ENCODE measurements around the gene CDKAL1. TPM values are rescaled to one million over a fixed set of nuclear protein-coding genes. Genes with fewer than 3 reads are reported as not detected.

CDKAL1 gene
- total RNA-seq, 3 donors from 2014 or later, result 13.0 to 27.2 (median 18.0) TPM

DNA sequence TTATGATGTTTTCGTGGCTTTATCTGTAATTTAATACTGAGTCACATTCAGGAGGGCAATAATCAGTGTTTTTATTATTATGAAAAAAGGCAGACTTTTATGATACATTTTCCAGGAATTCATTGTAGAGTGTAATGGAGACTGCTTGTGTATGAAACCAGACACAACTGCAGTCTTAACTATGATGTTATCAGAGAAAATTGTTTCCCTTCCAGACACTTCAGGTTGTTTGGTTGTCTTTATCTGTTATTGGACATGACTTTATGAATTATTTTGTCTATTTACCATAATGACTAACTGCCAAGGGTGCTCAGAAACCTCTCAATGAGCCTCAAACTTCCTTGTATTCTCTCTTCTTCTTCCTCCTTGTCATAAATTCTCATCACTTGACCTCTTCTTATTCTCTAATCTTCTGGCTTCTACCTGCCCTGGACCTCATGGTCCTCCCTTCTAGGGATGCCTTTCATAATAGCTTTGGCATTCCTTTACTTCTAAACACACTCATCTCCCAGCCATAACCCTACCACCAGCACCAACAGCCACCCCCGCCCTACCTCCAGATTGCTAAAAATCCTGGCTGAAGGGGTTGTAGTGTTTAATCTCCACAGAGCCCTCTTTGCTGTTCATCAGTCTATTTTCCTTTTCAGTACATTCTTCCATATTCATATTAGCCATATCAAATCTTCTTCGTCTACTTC is 492.5 kb downstream of the CDKAL1 start:
- no peak overlapping the region for H3K27ac ChIP-seq
- intact Hi-C loops (cut with DNase I; ENCODE audit: low total_unique reads), result no loop called here

DNA sequence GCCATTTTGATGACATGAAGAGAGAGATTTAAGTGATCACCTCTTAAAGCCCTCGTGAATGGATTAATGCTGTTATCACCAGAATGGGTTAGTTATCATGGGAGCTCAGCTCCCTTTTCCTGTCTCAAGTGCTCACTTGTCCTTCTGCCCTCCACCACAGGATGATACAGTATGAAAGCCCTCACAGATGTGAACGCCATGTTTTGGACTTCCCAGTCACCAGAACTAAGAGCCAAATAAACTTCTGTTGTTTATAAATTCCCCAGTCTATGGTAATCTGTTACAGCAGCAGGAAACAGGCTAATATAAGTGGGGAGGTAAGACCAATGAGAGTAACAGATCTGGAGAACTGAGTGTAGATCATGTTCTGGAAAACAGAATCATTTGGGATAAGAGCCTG is 493.2 kb downstream of the CDKAL1 start:
- Histone ChIP-seq H3K27me3 (no peaks in the 10 kb centered on the region), H3K9me3 (no peaks in the 10 kb centered on the region), H3K36me3 (no peaks in the 10 kb centered on the region), H3K27ac (no peak overlapping the region), H3K4me1 (no peaks in the 10 kb centered on the region), H3K4me3 (no peak overlapping the region)
- intact Hi-C loops (cut with DNase I; ENCODE audit: low total_unique reads), result no loop called here
- DNase-seq (ENCODE audit: low spot score in 2 of 2), result no peak
- TF ChIP-seq POLR2AphosphoS5 (IDR thresholded peaks at IDR 0.05), result no peak
- TF ChIP-seq, protein P1, sequence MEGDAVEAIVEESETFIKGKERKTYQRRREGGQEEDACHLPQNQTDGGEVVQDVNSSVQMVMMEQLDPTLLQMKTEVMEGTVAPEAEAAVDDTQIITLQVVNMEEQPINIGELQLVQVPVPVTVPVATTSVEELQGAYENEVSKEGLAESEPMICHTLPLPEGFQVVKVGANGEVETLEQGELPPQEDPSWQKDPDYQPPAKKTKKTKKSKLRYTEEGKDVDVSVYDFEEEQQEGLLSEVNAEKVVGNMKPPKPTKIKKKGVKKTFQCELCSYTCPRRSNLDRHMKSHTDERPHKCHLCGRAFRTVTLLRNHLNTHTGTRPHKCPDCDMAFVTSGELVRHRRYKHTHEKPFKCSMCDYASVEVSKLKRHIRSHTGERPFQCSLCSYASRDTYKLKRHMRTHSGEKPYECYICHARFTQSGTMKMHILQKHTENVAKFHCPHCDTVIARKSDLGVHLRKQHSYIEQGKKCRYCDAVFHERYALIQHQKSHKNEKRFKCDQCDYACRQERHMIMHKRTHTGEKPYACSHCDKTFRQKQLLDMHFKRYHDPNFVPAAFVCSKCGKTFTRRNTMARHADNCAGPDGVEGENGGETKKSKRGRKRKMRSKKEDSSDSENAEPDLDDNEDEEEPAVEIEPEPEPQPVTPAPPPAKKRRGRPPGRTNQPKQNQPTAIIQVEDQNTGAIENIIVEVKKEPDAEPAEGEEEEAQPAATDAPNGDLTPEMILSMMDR (IDR thresholded peaks at IDR 0.05), result no peak
- no peak for TF ChIP-seq POLR2A (IDR thresholded peaks at IDR 0.05)

More for the DNA sequence above, 492.5 kb downstream of the CDKAL1 start:
- no peak for DNase-seq (ENCODE audit: low spot score in 2 of 2)
- TF ChIP-seq POLR2AphosphoS5 (IDR thresholded peaks at IDR 0.05) (no peak), POLR2A (IDR thresholded peaks at IDR 0.05) (no peak)
- TF ChIP-seq, protein P1 (IDR thresholded peaks at IDR 0.05), result no peak
- Histone ChIP-seq H3K36me3 (no peaks in the 10 kb centered on the region), H3K4me1 (no peaks in the 10 kb centered on the region), H3K9me3 (no peaks in the 10 kb centered on the region), H3K27me3 (no peaks in the 10 kb centered on the region), H3K4me3 (no peak overlapping the region)

DNA sequence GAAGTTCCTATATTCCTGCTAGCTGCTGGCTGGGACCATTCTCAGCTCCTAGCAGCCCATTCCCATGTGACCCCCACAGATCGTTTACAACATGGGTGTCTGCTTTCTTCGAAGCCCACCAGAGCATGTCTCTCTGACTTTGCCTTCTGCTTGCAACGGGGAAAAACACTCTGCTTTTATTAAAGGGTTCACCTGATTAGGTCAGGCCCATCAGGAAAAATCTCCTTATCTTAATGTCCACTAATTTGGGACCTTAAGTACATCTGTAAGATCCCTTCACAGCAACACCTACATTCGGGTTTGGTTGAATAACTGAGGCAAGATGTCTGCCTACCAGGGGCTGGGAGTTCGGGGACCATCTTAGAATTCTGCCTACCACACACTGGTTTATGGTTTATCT is 496.9 kb downstream of the CDKAL1 start:
- H3K27me3 ChIP-seq, result no peaks in the 10 kb centered on the region
- H3K9me3 ChIP-seq, result no peaks in the 10 kb centered on the region
- intact Hi-C loops (cut with DNase I; ENCODE audit: low total_unique reads), result no loop called here
- no peak for TF ChIP-seq POLR2AphosphoS5 (IDR thresholded peaks at IDR 0.05)
- TF ChIP-seq, protein P1 (IDR thresholded peaks at IDR 0.05), result no peak
- no peak overlapping the region for H3K27ac ChIP-seq
- no peak overlapping the region for H3K4me3 ChIP-seq
- DNase-seq (ENCODE audit: low spot score in 2 of 2), result no peak
- no peaks in the 10 kb centered on the region for H3K36me3 ChIP-seq
- H3K4me1 ChIP-seq, result peaks cover 0 to 6% of the 10 kb centered on the region in 2 donors

DNA sequence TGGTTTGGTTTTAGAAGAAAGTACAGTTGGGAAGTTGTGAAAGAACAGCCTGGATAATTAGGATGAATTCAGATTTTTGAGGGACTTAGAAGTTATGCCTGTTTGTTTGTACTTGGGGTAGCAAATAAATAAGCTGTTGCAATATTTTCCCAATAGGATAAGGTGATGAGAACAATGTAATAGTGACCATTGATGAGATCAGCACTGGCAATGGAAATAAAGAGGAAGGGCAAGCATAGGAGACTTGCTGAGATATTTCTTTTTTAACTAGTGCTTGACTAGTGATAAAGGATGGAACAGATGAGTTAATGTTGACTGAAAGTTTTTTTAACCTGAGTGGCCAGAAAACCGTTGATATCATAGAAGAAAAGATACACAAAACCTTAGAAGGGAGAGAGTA is 498.8 kb downstream of the CDKAL1 start:
- Histone ChIP-seq H3K4me3 (no peak overlapping the region), H3K9me3 (no peaks in the 10 kb centered on the region), H3K27ac (peak overlapping the region; percentile 75 to 79), H3K4me1 (peaks cover 0 to 6% of the 10 kb centered on the region in 2 donors), H3K27me3 (no peaks in the 10 kb centered on the region), H3K36me3 (no peaks in the 10 kb centered on the region)
- TF ChIP-seq POLR2AphosphoS5 (IDR thresholded peaks at IDR 0.05) (no peak), POLR2A (IDR thresholded peaks at IDR 0.05) (no peak)
- TF ChIP-seq, protein P1 (IDR thresholded peaks at IDR 0.05), result no peak
- intact Hi-C loops (cut with DNase I; ENCODE audit: low total_unique reads), result no loop called here
- DNase-seq (ENCODE audit: low spot score in 2 of 2), result no peak

DNA sequence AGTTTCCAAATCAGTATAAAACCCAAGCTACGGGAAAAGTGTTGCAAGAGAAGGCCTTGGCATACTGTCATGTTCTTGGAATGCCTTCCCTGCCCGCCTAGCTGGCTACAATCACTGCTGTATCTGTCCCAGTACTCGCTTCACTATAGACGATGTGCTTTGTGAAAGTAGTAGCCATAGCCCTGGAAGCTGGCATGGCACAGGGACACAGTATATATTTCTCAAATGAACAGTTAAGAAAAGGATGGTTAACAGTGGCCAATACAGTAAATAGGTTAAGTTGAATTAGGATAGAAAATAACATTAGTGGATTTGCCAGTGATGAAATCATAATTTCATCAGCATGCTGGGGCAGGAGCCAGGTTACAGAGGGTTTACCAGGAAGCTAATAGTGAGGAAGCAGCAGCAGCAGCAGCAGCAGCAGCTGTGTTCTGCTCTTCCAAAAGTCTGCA is 499.3 kb downstream of the CDKAL1 start:
- peaks cover 0 to 6% of the 10 kb centered on the region in 2 donors for H3K4me1 ChIP-seq
- no peaks in the 10 kb centered on the region for H3K36me3 ChIP-seq
- H3K4me3 ChIP-seq, result peak overlapping the region in 1 of 3 donors; percentile 27
- TF ChIP-seq POLR2A (IDR thresholded peaks at IDR 0.05) (no peak), POLR2AphosphoS5 (IDR thresholded peaks at IDR 0.05) (peak; percentile 18 to 56 (median 30))
- TF ChIP-seq, protein P1 (IDR thresholded peaks at IDR 0.05), result no peak
- intact Hi-C loops (cut with DNase I; ENCODE audit: low total_unique reads), result no loop called here
- H3K9me3 ChIP-seq, result no peaks in the 10 kb centered on the region
- H3K27ac ChIP-seq, result peak overlapping the region; percentile 75 to 79
- no peaks in the 10 kb centered on the region for H3K27me3 ChIP-seq
- DNase-seq (ENCODE audit: low spot score in 2 of 2), result peak in 1 of 2 donors; percentile 58
